Keratinocyte (primary cell): ENCODE data around the gene SHFL. TPM values are rescaled to one million over a fixed set of nuclear protein-coding genes. Genes with fewer than 3 reads are reported as not detected.

Source experiments
- DNase-seq: peaks from one replicate; pipeline ENCODE4 v3.0.0-alpha.2; 2011; ENCODE audit warnings: low read depth, missing footprints, low spot score
- FAIRE-seq: peaks from 2 replicates; lab custom pipeline; 2011; peaks lifted over from hg19 to GRCh38; lab: Jason Lieb, UNC
- H2AFZ ChIP-seq: 2 replicates; pipeline ENCODE4 v1.6.0; 2012; ENCODE audit warnings: low read length, control low read depth, inconsistent platforms; ENCODE audit not compliant: control insufficient read depth
- H3K27ac ChIP-seq: 2 replicates; pipeline ENCODE4 v1.5.1; 2011; ENCODE audit warnings: low read length; ENCODE audit not compliant: control insufficient read depth, insufficient read depth
- H3K27me3 ChIP-seq: 3 replicates; pipeline ENCODE4 v1.6.0; 2011; ENCODE audit warnings: low read length; ENCODE audit not compliant: control insufficient read depth, insufficient read depth; ENCODE audit errors: extremely low read depth
- H3K36me3 ChIP-seq, 2 experiments: 2 replicates in 1 of 2; 3 replicates in 1 of 2; pipeline ENCODE4 v1.5.1; 2011; ENCODE audit warnings: low read length in 2 of 2, mild to moderate bottlenecking in 1 of 2; ENCODE audit not compliant: control insufficient read depth in 2 of 2, insufficient read depth in 2 of 2; ENCODE audit errors: extremely low read depth in 1 of 2
- H3K4me1 ChIP-seq: 3 replicates; pipeline ENCODE4 v1.5.1; 2011; ENCODE audit warnings: low read length; ENCODE audit not compliant: control insufficient read depth, insufficient read depth; ENCODE audit errors: extremely low read depth
- H3K4me2 ChIP-seq: 3 replicates; pipeline ENCODE4 v1.6.0; 2011; ENCODE audit warnings: low read depth, low read length; ENCODE audit not compliant: control insufficient read depth, insufficient read depth; ENCODE audit errors: extremely low read depth
- H3K4me3 ChIP-seq, 3 experiments: fragments of 200-600 bp in 1 of 3; sonication (generic) in 1 of 3; 2 replicates in 2 of 3; 3 replicates in 1 of 3; pipeline ENCODE4 v1.5.1; 2011 to 2016; ENCODE audit warnings: low read length in 3 of 3, mild to moderate bottlenecking in 3 of 3, control low read depth in 2 of 3, inconsistent platforms in 1 of 3, low read depth in 1 of 3, mixed read lengths in 1 of 3, mixed run types in 1 of 3, moderate library complexity in 1 of 3; ENCODE audit not compliant: control insufficient read depth in 2 of 3, insufficient read depth in 2 of 3; ENCODE audit errors: extremely low read depth in 1 of 3
- H3K79me2 ChIP-seq: 2 replicates; pipeline ENCODE4 v1.6.0; 2012; ENCODE audit warnings: low read length; ENCODE audit not compliant: control insufficient read depth, insufficient read depth
- H3K9ac ChIP-seq: 3 replicates; pipeline ENCODE4 v1.6.0; 2011; ENCODE audit warnings: low read length; ENCODE audit not compliant: control insufficient read depth, insufficient read depth; ENCODE audit errors: extremely low read depth
- H3K9me1 ChIP-seq: 3 replicates; pipeline ENCODE4 v1.6.0; 2011; ENCODE audit warnings: low read length; ENCODE audit not compliant: control insufficient read depth, insufficient read depth; ENCODE audit errors: extremely low read depth
- H3K9me3 ChIP-seq: 2 replicates; pipeline ENCODE4 v1.5.1; 2012; ENCODE audit warnings: low read depth, low read length; ENCODE audit not compliant: control insufficient read depth
- H4K20me1 ChIP-seq: 3 replicates; pipeline ENCODE4 v1.6.0; 2011; ENCODE audit warnings: low read length; ENCODE audit not compliant: control insufficient read depth, insufficient read depth; ENCODE audit errors: extremely low read depth
- EZH2 ChIP-seq: IDR thresholded peaks from one replicate; pipeline ENCODE4 v1.6.1; 2012; ENCODE audit warnings: inconsistent platforms, mild to moderate bottlenecking, low read length, moderate library complexity
- dilution Hi-C: fragments of 300-500 bp; cut with MboI; formaldehyde crosslinking; loops from one replicate; pipeline ENCODE4 v1.7.0; 2020; ENCODE audit warnings: low sequenced_read_pairs; ENCODE audit not compliant: extremely low pct_ligation_motif_present
- polyA plus RNA-seq, 5 experiments: library from polyadenylated mRNA; depleted of rRNA in 3 of 5; stranded (reverse) in 3 of 5; stranded (forward) in 1 of 5; unstranded in 1 of 5; fragments of >200 nt; gene quantifications; 1 replicate in 1 of 5; 2 replicates in 3 of 5; 3 replicates in 1 of 5; pipeline versions ENCODE4 v1.2.1 to v1.2.3, GENCODE V29; 2011 to 2012; ENCODE audit warnings: missing spikeins in 2 of 5, low read depth in 1 of 5, low replicate concordance in 1 of 5
- TF ChIP-seq, protein P1 (sequence below), 3 experiments: IDR thresholded peaks in 1 of 3; conservative IDR thresholded peaks in 1 of 3; optimal IDR thresholded peaks in 1 of 3; 2 replicates in 2 of 3; 3 replicates in 1 of 3; pipeline versions ENCODE3 to v1.5.1; 2011; ENCODE audit warnings: low read length in 3 of 3, mild to moderate bottlenecking in 3 of 3, moderate library complexity in 2 of 3, control low read depth in 1 of 3, inconsistent platforms in 1 of 3; ENCODE audit not compliant: insufficient read depth in 2 of 3; ENCODE audit errors: extremely low read depth in 1 of 3

The SHFL gene
- polyA plus RNA-seq, 1 donor (not counting 4 experiments of a cell fraction or from before 2014, with no cell fraction given) = 36.4 TPM

DNA sequence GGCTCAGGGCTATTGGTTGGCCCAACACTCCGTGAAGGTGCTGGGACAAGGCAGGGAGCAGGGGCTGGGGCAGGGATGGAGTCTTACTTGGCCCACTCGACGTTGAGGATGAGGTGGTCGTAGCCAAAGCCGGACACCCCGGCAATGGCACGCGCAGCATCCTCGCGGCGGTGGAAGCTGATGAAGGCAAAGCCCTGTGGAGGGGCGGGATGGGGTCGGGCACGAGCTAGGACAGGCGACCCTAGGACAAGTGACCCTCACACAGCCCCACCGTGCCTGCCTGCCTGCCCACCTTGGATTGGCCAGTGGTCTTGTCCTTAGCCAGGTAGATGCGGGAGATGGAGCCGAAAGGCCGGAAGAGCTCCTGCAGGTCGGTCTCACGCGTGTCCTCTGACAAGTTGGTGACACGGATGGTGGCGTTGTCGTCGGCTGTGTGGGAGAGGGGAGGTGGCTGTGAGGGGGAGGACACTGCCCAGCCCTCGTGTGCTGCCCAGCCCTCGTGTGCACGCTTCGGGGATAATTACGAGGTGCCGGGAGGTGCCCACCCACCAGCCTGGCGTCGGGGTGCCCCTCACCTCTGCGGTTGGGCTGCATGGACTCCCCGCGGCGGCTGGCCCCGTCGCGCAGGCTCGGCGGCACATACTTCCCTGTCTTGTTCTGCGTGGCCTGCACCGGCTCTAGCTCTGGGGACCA, 29.4 kb downstream of the SHFL start:
- H3K36me3 ChIP-seq = peaks cover 28 to 41% of the 10 kb centered on the region in 2 experiments
- TF ChIP-seq EZH2 = no peak
- TF ChIP-seq, protein P1, sequence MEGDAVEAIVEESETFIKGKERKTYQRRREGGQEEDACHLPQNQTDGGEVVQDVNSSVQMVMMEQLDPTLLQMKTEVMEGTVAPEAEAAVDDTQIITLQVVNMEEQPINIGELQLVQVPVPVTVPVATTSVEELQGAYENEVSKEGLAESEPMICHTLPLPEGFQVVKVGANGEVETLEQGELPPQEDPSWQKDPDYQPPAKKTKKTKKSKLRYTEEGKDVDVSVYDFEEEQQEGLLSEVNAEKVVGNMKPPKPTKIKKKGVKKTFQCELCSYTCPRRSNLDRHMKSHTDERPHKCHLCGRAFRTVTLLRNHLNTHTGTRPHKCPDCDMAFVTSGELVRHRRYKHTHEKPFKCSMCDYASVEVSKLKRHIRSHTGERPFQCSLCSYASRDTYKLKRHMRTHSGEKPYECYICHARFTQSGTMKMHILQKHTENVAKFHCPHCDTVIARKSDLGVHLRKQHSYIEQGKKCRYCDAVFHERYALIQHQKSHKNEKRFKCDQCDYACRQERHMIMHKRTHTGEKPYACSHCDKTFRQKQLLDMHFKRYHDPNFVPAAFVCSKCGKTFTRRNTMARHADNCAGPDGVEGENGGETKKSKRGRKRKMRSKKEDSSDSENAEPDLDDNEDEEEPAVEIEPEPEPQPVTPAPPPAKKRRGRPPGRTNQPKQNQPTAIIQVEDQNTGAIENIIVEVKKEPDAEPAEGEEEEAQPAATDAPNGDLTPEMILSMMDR (optimal IDR thresholded peaks at IDR 0.05 in 1 of 3, IDR thresholded peaks at IDR 0.05 in 1 of 3, conservative IDR thresholded peaks at IDR 0.05 in 1 of 3; ENCODE audit: extremely low read depth in 1 of 3, insufficient read depth in 2 of 3, low read length in 3 of 3) = no peak
- dilution Hi-C loops = no loop called here

DNA sequence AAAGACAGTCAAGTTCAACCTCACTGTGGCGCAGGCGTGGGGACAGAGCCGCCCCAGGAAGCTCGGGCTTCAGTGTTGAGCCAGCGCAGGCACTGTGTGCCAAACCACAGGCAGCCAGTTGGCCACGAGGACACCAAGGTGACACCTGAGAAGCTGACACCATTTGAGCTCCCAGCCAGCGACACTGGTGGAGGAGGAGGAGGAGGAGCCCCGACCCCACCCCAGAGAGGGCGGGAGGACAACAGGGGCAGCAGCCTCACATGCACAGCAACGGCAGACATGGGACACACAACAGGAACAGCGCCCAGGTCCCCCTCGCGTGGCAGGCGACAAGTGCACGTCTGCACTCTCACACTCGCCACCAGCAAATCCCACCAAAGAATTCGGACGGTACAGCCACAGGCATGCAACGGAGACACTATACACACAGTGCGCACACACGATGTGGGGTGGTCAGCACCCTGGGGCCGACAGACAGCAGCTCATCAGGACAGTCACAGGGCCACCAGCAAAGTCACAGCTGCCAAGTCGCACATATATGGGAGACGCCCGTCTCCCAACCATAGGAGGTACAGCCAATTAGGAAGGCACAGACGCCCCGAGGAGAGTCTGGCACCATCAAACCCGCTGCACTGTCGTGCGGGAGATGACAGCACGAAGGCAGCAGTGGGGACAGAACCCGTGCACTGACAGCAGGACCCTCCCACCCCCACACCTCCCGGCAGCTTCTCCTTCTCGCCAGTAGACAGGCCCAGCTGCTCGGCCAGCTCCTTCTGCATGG, 30.2 kb downstream of the SHFL start:
- no peak for DNase-seq
- H3K36me3 ChIP-seq = peaks cover 28 to 34% of the 10 kb centered on the region in 2 experiments

More for the DNA sequence above, 29.4 kb downstream of the SHFL start:
- no peak overlapping the region for H3K4me3 ChIP-seq
- H3K4me2 ChIP-seq = no peak overlapping the region
- no peak overlapping the region for H2AFZ ChIP-seq
- FAIRE-seq (no peak), DNase-seq (no peak)
- no peaks in the 10 kb centered on the region for H3K9me3 ChIP-seq
- H3K4me1 ChIP-seq = peaks cover 12% of the 10 kb centered on the region
- no peaks in the 10 kb centered on the region for H3K27me3 ChIP-seq
- no peak overlapping the region for H3K27ac ChIP-seq
- H3K9ac ChIP-seq = no peak overlapping the region
- no peaks in the 10 kb centered on the region for H3K9me1 ChIP-seq
- peaks cover 28% of the 10 kb centered on the region for H3K79me2 ChIP-seq
- H4K20me1 ChIP-seq = peaks cover 13% of the 10 kb centered on the region

More for the DNA sequence above, 30.2 kb downstream of the SHFL start:
- Histone ChIP-seq H3K79me2 (peaks cover 28% of the 10 kb centered on the region), H3K9me3 (no peaks in the 10 kb centered on the region), H3K4me3 (no peak overlapping the region), H3K4me1 (peaks cover 16% of the 10 kb centered on the region), H3K9ac (no peak overlapping the region), H3K27ac (no peak overlapping the region), H2AFZ (no peak overlapping the region), H4K20me1 (peaks cover 13% of the 10 kb centered on the region), H3K27me3 (no peaks in the 10 kb centered on the region), H3K9me1 (no peaks in the 10 kb centered on the region), H3K4me2 (no peak overlapping the region)
- TF ChIP-seq, protein P1 (optimal IDR thresholded peaks at IDR 0.05 in 1 of 3, IDR thresholded peaks at IDR 0.05 in 1 of 3, conservative IDR thresholded peaks at IDR 0.05 in 1 of 3; ENCODE audit: extremely low read depth in 1 of 3, insufficient read depth in 2 of 3, low read length in 3 of 3) = no peak
- no peak for TF ChIP-seq EZH2
- no peak for FAIRE-seq
- dilution Hi-C loops = no loop called here
